GM18909 (cell line): ENCODE results near the gene EVA1A.

Source experiments
- ATAC-seq: cut with Tn5 transposase; IDR thresholded peaks from one replicate; pipeline ENCODE4 v1.9.1; 2021; ENCODE audit warnings: mild to moderate bottlenecking; ENCODE audit not compliant: unreplicated experiment, poor library complexity

The EVA1A gene

GRCh38 chr2:75560768-75561565, at the start of gene EVA1A:
EVA1A (minus strand) TSS chr2:75560939; CDS start chr2:75518140, 42,799 bp downstream.
- peak; percentile 51 for ATAC-seq

- no peak for ATAC-seq
Measured at GRCh38 chr2:75609937-75610508, 49.3 kb upstream of the EVA1A start.

- ATAC-seq, result no peak
Measured at GRCh38 chr2:75609334-75609689, 48.6 kb upstream of the EVA1A start.

GRCh38 chr2:75608684-75609333, 48.1 kb upstream of the EVA1A start:
- peak; percentile 84 for ATAC-seq

GRCh38 chr2:75607988-75608683, 47.4 kb upstream of the EVA1A start:
- no peak for ATAC-seq

GRCh38 chr2:75607400-75607798, 46.7 kb upstream of the EVA1A start:
- ATAC-seq, result no peak

- ATAC-seq, result no peak
Measured at GRCh38 chr2:75606761-75607399, 46.1 kb upstream of the EVA1A start.

- ATAC-seq, result no peak
Measured at GRCh38 chr2:75605770-75606529, 45.2 kb upstream of the EVA1A start.

GRCh38 chr2:75604484-75604883, 43.7 kb upstream of the EVA1A start:
- ATAC-seq, result no peak

- no peak for ATAC-seq
Measured at GRCh38 chr2:75603477-75603876, 42.7 kb upstream of the EVA1A start.

- ATAC-seq, result no peak
Measured at GRCh38 chr2:75602724-75603342, 42.1 kb upstream of the EVA1A start.

GRCh38 chr2:75600461-75601011, 39.8 kb upstream of the EVA1A start:
- ATAC-seq, result no peak

- no peak for ATAC-seq
Measured at GRCh38 chr2:75598589-75599155, 37.9 kb upstream of the EVA1A start.

- ATAC-seq, result no peak
Measured at GRCh38 chr2:75597949-75598348, 37.2 kb upstream of the EVA1A start.

GRCh38 chr2:75596784-75597183, 36.0 kb upstream of the EVA1A start:
- no peak for ATAC-seq

- no peak for ATAC-seq
Measured at GRCh38 chr2:75595541-75596395, 35.0 kb upstream of the EVA1A start.

- no peak for ATAC-seq
Measured at GRCh38 chr2:75594596-75594995, 33.9 kb upstream of the EVA1A start.

GRCh38 chr2:75592888-75593287, 32.1 kb upstream of the EVA1A start:
- ATAC-seq, result no peak
